HepG2 (cell line): ENCODE measurements around the gene XAB2. TPM values are rescaled to one million over a fixed set of nuclear protein-coding genes. Genes with fewer than 3 reads are reported as not detected.

Experiments
- ATM ChIP-seq: fragments of 450-650 bp; IDR thresholded peaks from 2 replicates; pipeline ENCODE4 v1.7.1; 2017; ENCODE audit warnings: mild to moderate bottlenecking, borderline replicate concordance
- FLYWCH1 ChIP-seq: sonication (generic); formaldehyde crosslinking; IDR thresholded peaks from 2 replicates; pipeline ENCODE4 v1.8.1; 2023; ENCODE audit warnings: mild to moderate bottlenecking, missing genetic modification reagents
- FOXK2 ChIP-seq: fragments of 450-650 bp; IDR thresholded peaks from 2 replicates; pipeline ENCODE4 v1.6.1; 2016
- KDM6A ChIP-seq: IDR thresholded peaks from 2 replicates; pipeline ENCODE4 v1.6.1; 2016; ENCODE audit warnings: low read depth
- KLF9 ChIP-seq: IDR thresholded peaks from 2 replicates; pipeline ENCODE4 v1.6.1; 2016; ENCODE audit warnings: low read depth
- NCOR1 ChIP-seq: fragments of 200-600 bp; sonication (generic); IDR thresholded peaks from 2 replicates; pipeline ENCODE4 v1.7.0; 2017; ENCODE audit warnings: antibody characterized with exemption, low read length, borderline replicate concordance
- RELA ChIP-seq: sonication (generic); formaldehyde crosslinking; IDR thresholded peaks from 2 replicates; pipeline ENCODE4 v1.4.0; 2020; ENCODE audit warnings: missing genetic modification reagents
- RFXAP ChIP-seq: sonication (generic); formaldehyde crosslinking; IDR thresholded peaks from 2 replicates; pipeline ENCODE4 v1.4.0; 2020; ENCODE audit warnings: missing genetic modification reagents, borderline replicate concordance
- SALL1 ChIP-seq: sonication (generic); formaldehyde crosslinking; IDR thresholded peaks from 2 replicates; pipeline ENCODE4 v1.8.0; 2022; ENCODE audit warnings: mild to moderate bottlenecking, missing genetic modification reagents
- SAP130 ChIP-seq: IDR thresholded peaks from 2 replicates; pipeline ENCODE4 v1.6.1; 2016; ENCODE audit warnings: low read depth
- SOX13 ChIP-seq, 3 experiments: fragments of 450-650 bp in 1 of 3; sonication (generic) in 1 of 3; formaldehyde crosslinking in 1 of 3; IDR thresholded peaks in 2 of 3; conservative IDR thresholded peaks in 1 of 3; 2 replicates each; pipeline versions ENCODE4 v1.5.0 to v1.6.1; 2016 to 2020; ENCODE audit warnings: antibody characterized with exemption in 1 of 3, mild to moderate bottlenecking in 1 of 3, missing compliant biosample characterization in 1 of 3, missing genetic modification reagents in 1 of 3, moderate library complexity in 1 of 3
- SP5 ChIP-seq: IDR thresholded peaks from 2 replicates; pipeline ENCODE4 v1.6.1; 2016; ENCODE audit warnings: low read depth, borderline replicate concordance
- TRIM24 ChIP-seq: sonication (generic); formaldehyde crosslinking; IDR thresholded peaks from 2 replicates; pipeline ENCODE4 v1.8.0; 2022; ENCODE audit warnings: mild to moderate bottlenecking, missing genetic modification reagents
- U2AF2 ChIP-seq: fragments of 200-400 bp; formaldehyde crosslinking; IDR thresholded peaks from 2 replicates; pipeline ENCODE4 v1.6.1; 2017; ENCODE audit warnings: low read depth, mild to moderate bottlenecking, low read length
- YY1 ChIP-seq: IDR thresholded peaks from 2 replicates; pipeline ENCODE4 v1.6.1; 2011; ENCODE audit warnings: low read length, low read depth, moderate library complexity, mild to moderate bottlenecking; ENCODE audit not compliant: insufficient read depth, insufficient replicate concordance
- ZBTB7B ChIP-seq: sonication (generic); formaldehyde crosslinking; IDR thresholded peaks from 2 replicates; pipeline ENCODE4 v1.4.0; 2020; ENCODE audit warnings: missing genetic modification reagents
- ZNF703 ChIP-seq: sonication (generic); formaldehyde crosslinking; IDR thresholded peaks from 2 replicates; pipeline ENCODE4 v1.5.1; 2020; ENCODE audit warnings: missing genetic modification reagents, mild to moderate bottlenecking, moderate library complexity, borderline replicate concordance
- ZNF792 ChIP-seq: IDR thresholded peaks from 2 replicates; pipeline ENCODE4 v1.6.1; 2016
- polyA plus RNA-seq, 8 experiments: library from polyadenylated mRNA; depleted of rRNA in 3 of 8; stranded (reverse) in 7 of 8; unstranded in 1 of 8; fragments of >200 nt; fragmentation: Illumina TruSeq in 4 of 8; extraction: Trizol in 4 of 8; gene quantifications; 2 replicates each; pipeline versions ENCODE4 v1.2.1 to v1.2.3, GENCODE V29; 2011 to 2016; ENCODE audit warnings: low read depth in 4 of 8, missing spikeins in 1 of 8, mixed read lengths in 1 of 8; ENCODE audit not compliant: insufficient read depth in 1 of 8
- total RNA-seq, 5 experiments: library from RNA; depleted of rRNA; stranded (reverse); fragments of >200 nt; fragmentation: Illumina TruSeq; extraction: Trizol; gene quantifications; 2 replicates each; pipeline ENCODE4 v1.2.3, GENCODE V29; 2016; ENCODE audit warnings: low read depth in 1 of 5
- TF ChIP-seq, protein P1 (sequence below), 2 experiments: IDR thresholded peaks; 2 replicates each; pipeline ENCODE4 v1.6.1; 2011 to 2012; ENCODE audit warnings: low read length in 2 of 2, borderline replicate concordance in 1 of 2, low read depth in 1 of 2, mild to moderate bottlenecking in 1 of 2, moderate library complexity in 1 of 2
- TF ChIP-seq, protein P2 (sequence below): sonication (generic); formaldehyde crosslinking; IDR thresholded peaks from 2 replicates; pipeline ENCODE4 v1.9.0; 2021; ENCODE audit warnings: missing genetic modification reagents, mild to moderate bottlenecking, borderline replicate concordance
- TF ChIP-seq, protein P3 (sequence below): sonication (generic); formaldehyde crosslinking; IDR thresholded peaks from 2 replicates; pipeline ENCODE4 v1.5.0; 2020; ENCODE audit warnings: mild to moderate bottlenecking, missing genetic modification reagents, borderline replicate concordance

Gene XAB2
- total and polyA plus RNA-seq, 2 of the 13 experiments (the other 11 are each of a cell fraction or from before 2014, with no cell fraction given): 6.2 to 23.9 TPM

DNA sequence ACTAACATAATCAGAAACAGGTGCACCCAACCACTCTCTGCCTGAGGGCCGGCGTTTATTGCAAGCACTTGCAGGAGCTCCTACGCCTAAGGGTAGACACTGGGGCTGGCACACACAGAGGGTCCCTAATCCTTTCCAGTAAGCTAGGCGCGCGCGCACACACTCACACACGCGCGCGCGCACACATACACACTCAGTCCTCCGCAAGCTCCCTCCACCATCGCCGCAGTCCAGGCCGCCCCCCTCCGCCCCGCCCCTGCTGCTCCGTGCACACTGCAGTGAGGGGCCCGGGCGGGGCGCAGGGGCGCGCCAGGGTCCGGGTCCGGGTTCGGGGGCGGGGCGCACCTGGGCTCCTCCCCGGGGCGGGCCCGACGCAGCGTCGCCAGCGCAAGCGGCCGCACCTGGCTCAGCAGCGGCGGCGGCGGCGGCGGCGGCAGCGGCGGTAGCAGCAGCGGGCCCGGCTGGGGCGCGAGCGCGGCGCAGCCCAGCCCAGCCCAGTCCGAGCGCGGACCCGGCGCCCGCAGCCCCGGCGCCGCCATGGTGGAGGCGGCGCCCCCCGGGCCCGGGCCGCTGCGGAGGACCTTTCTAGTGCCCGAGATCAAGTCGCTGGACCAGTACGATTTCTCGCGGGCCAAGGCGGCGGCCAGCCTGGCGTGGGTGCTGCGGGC is 33.7 kb downstream of the XAB2 start, which contains the start of gene CAMSAP3 (continued):
- TF ChIP-seq, protein P1, sequence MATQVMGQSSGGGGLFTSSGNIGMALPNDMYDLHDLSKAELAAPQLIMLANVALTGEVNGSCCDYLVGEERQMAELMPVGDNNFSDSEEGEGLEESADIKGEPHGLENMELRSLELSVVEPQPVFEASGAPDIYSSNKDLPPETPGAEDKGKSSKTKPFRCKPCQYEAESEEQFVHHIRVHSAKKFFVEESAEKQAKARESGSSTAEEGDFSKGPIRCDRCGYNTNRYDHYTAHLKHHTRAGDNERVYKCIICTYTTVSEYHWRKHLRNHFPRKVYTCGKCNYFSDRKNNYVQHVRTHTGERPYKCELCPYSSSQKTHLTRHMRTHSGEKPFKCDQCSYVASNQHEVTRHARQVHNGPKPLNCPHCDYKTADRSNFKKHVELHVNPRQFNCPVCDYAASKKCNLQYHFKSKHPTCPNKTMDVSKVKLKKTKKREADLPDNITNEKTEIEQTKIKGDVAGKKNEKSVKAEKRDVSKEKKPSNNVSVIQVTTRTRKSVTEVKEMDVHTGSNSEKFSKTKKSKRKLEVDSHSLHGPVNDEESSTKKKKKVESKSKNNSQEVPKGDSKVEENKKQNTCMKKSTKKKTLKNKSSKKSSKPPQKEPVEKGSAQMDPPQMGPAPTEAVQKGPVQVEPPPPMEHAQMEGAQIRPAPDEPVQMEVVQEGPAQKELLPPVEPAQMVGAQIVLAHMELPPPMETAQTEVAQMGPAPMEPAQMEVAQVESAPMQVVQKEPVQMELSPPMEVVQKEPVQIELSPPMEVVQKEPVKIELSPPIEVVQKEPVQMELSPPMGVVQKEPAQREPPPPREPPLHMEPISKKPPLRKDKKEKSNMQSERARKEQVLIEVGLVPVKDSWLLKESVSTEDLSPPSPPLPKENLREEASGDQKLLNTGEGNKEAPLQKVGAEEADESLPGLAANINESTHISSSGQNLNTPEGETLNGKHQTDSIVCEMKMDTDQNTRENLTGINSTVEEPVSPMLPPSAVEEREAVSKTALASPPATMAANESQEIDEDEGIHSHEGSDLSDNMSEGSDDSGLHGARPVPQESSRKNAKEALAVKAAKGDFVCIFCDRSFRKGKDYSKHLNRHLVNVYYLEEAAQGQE (IDR thresholded peaks at IDR 0.05; ENCODE audit: borderline replicate concordance in 1 of 2, low read depth in 1 of 2, low read length in 2 of 2): no peak
- TF ChIP-seq FOXK2: no peak
- TF ChIP-seq SP5 (CRISPR knock-in tag): peak; percentile 57; the same call in 1 of the 2 replicates
- TF ChIP-seq ATM: no peak
- 0 out of 2 replicates have a peak, but pooled peaks have one; percentile 14 for TF ChIP-seq ZNF792 (CRISPR knock-in tag)
- TF ChIP-seq, protein P2, sequence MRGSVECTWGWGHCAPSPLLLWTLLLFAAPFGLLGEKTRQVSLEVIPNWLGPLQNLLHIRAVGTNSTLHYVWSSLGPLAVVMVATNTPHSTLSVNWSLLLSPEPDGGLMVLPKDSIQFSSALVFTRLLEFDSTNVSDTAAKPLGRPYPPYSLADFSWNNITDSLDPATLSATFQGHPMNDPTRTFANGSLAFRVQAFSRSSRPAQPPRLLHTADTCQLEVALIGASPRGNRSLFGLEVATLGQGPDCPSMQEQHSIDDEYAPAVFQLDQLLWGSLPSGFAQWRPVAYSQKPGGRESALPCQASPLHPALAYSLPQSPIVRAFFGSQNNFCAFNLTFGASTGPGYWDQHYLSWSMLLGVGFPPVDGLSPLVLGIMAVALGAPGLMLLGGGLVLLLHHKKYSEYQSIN (CRISPR knock-in tag): no peak
- no peak for TF ChIP-seq TRIM24
- TF ChIP-seq, protein P3, sequence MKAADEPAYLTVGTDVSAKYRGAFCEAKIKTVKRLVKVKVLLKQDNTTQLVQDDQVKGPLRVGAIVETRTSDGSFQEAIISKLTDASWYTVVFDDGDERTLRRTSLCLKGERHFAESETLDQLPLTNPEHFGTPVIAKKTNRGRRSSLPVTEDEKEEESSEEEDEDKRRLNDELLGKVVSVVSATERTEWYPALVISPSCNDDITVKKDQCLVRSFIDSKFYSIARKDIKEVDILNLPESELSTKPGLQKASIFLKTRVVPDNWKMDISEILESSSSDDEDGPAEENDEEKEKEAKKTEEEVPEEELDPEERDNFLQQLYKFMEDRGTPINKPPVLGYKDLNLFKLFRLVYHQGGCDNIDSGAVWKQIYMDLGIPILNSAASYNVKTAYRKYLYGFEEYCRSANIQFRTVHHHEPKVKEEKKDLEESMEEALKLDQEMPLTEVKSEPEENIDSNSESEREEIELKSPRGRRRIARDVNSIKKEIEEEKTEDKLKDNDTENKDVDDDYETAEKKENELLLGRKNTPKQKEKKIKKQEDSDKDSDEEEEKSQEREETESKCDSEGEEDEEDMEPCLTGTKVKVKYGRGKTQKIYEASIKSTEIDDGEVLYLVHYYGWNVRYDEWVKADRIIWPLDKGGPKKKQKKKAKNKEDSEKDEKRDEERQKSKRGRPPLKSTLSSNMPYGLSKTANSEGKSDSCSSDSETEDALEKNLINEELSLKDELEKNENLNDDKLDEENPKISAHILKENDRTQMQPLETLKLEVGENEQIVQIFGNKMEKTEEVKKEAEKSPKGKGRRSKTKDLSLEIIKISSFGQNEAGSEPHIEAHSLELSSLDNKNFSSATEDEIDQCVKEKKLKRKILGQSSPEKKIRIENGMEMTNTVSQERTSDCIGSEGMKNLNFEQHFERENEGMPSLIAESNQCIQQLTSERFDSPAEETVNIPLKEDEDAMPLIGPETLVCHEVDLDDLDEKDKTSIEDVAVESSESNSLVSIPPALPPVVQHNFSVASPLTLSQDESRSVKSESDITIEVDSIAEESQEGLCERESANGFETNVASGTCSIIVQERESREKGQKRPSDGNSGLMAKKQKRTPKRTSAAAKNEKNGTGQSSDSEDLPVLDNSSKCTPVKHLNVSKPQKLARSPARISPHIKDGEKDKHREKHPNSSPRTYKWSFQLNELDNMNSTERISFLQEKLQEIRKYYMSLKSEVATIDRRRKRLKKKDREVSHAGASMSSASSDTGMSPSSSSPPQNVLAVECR (CRISPR knock-in tag): peak; percentile 30; the same call in 1 of the 2 replicates
- no peak for TF ChIP-seq FLYWCH1 (CRISPR knock-in tag)
- no peak for TF ChIP-seq SOX13 (IDR thresholded peaks at IDR 0.05)
- TF ChIP-seq SOX13 (CRISPR knock-in tag; conservative IDR thresholded peaks at IDR 0.05 in 1 of 2, IDR thresholded peaks at IDR 0.05 in 1 of 2): peak in 1 of 2 experiments; percentile 19; a peak in 1 of 4 replicates
- TF ChIP-seq NCOR1: peak; percentile 29; the same call in 1 of the 2 replicates
- TF ChIP-seq RELA (CRISPR knock-in tag): no peak
- no peak for TF ChIP-seq RFXAP (CRISPR knock-in tag)
- peak; percentile 62 for TF ChIP-seq SAP130 (CRISPR knock-in tag)
- peak; percentile 33; the same call in 1 of the 2 replicates for TF ChIP-seq SALL1 (CRISPR knock-in tag)
- no peak for TF ChIP-seq ZNF703 (CRISPR knock-in tag)
- 0 out of 2 replicates have a peak, but pooled peaks have one; percentile 47 for TF ChIP-seq ZBTB7B
- no peak for TF ChIP-seq U2AF2
- peak; percentile 46 for TF ChIP-seq YY1
- 0 out of 2 replicates have a peak, but pooled peaks have one; percentile 29 for TF ChIP-seq KDM6A
- TF ChIP-seq KLF9: no peak
